Gastrocnemius medialis (tissue), 4 donors: Measurements from ENCODE around the gene GNPNAT1. TPM values are rescaled to one million over a fixed set of nuclear protein-coding genes. Genes with fewer than 3 reads are reported as not detected.

Source experiments
- ATAC-seq, 2 donors: fragments of 150-250 bp; one replicate each; pipeline ENCODE4 v1.9.1; 2016
- DNase-seq, 2 donors: peaks; one replicate each; pipeline ENCODE4 v3.0.0-alpha.2; 2019
- H3K27ac ChIP-seq, 4 donors: fragments of 200-600 bp; sonication (generic); 1 replicate in 1 of 4; 2 replicates in 3 of 4; pipeline ENCODE4 v1.5.1; 2016 to 2018; ENCODE audit warnings: mild to moderate bottlenecking in 2 of 4, moderate library complexity in 1 of 4
- H3K27me3 ChIP-seq, 3 donors: fragments of 200-600 bp; sonication (generic) in 2 of 3; 1 replicate in 1 of 3; 2 replicates in 2 of 3; pipeline versions ENCODE4 v1.5.1 to v1.6.0; 2016 to 2019; ENCODE audit warnings: mild to moderate bottlenecking in 1 of 3, moderate library complexity in 1 of 3
- H3K36me3 ChIP-seq, 2 donors: fragments of 200-600 bp; sonication (generic) in 1 of 2; one replicate each; pipeline ENCODE4 v1.5.1; 2017 to 2018
- H3K4me1 ChIP-seq, 2 donors: fragments of 200-600 bp; sonication (generic) in 1 of 2; one replicate each; pipeline ENCODE4 v1.5.1; 2016 to 2017; ENCODE audit warnings: mild to moderate bottlenecking in 2 of 2
- H3K4me3 ChIP-seq, 4 donors: fragments of 200-600 bp; sonication (generic) in 3 of 4; 1 replicate in 1 of 4; 2 replicates in 3 of 4; pipeline ENCODE4 v1.5.1; 2016 to 2019; ENCODE audit warnings: mild to moderate bottlenecking in 2 of 4
- H3K9me3 ChIP-seq, 3 donors: fragments of 200-600 bp; sonication (generic) in 2 of 3; 1 replicate in 1 of 3; 2 replicates in 2 of 3; pipeline ENCODE4 v1.5.1; 2016 to 2019
- CTCF ChIP-seq, 5 experiments: fragments of 450-650 bp in 3 of 5; fragments of 200-600 bp in 2 of 5; sonication (generic) in 2 of 5; IDR thresholded peaks in 4 of 5; conservative IDR thresholded peaks in 1 of 5; 1 replicate in 4 of 5; 2 replicates in 1 of 5; pipeline ENCODE4 v1.5.1; 2016 to 2019; ENCODE audit warnings: antibody characterized with exemption in 5 of 5, mild to moderate bottlenecking in 3 of 5, moderate library complexity in 3 of 5
- POLR2A ChIP-seq, 2 donors: fragments of 450-650 bp; IDR thresholded peaks; one replicate each; pipeline ENCODE4 v1.6.1; 2017; ENCODE audit warnings: antibody characterized with exemption in 2 of 2, mild to moderate bottlenecking in 2 of 2, moderate library complexity in 2 of 2
- in situ Hi-C, 4 donors: fragments of 200-750 bp; cut with MboI; loops; one replicate each; pipeline versions ENCODE4 v1.15.0 to v1.8.0; 2017; ENCODE audit warnings: low sequenced_read_pairs in 4 of 4
- intact Hi-C: fragments of 100-400 bp; cut with DNase I; formaldehyde crosslinking; loops from one replicate; pipeline ENCODE4 v1.15.1; 2023; ENCODE audit warnings: low total_unique reads
- total RNA-seq, 4 donors: library from RNA; depleted of rRNA; stranded (reverse); fragments of >200 nt; gene quantifications; one replicate each; pipeline versions ENCODE4 v1.1.0 to v1.2.3, GENCODE V29; 2016

Gene GNPNAT1
- total RNA-seq, 4 donors from 2014 or later: 10.0 to 19.4 (median 12.4) TPM

GRCh38 chr14:52827426-52827825 lies 36.0 kb upstream of the GNPNAT1 start:
- no peaks in the 10 kb centered on the region for H3K27me3 ChIP-seq
- no peak overlapping the region for H3K4me3 ChIP-seq
- TF ChIP-seq POLR2A (IDR thresholded peaks at IDR 0.05) (no peak), CTCF (IDR thresholded peaks at IDR 0.05 in 4 of 5, conservative IDR thresholded peaks at IDR 0.05 in 1 of 5) (no peak)
- intact Hi-C loops (loop anchor here (10.0 kb wide), 1 partner anchor 477 kb away; no protein-coding TSS in a partner anchor), in situ Hi-C loops (loop anchor here in 1 of 4 donors (10.0 kb wide), 1 partner anchor 227 kb away; no protein-coding TSS in a partner anchor)
- no peaks in the 10 kb centered on the region for H3K36me3 ChIP-seq
- no peaks in the 10 kb centered on the region for H3K4me1 ChIP-seq
- no peak for ATAC-seq
- no peak overlapping the region for H3K27ac ChIP-seq
- DNase-seq: no peak
- H3K9me3 ChIP-seq: no peaks in the 10 kb centered on the region

DNA sequence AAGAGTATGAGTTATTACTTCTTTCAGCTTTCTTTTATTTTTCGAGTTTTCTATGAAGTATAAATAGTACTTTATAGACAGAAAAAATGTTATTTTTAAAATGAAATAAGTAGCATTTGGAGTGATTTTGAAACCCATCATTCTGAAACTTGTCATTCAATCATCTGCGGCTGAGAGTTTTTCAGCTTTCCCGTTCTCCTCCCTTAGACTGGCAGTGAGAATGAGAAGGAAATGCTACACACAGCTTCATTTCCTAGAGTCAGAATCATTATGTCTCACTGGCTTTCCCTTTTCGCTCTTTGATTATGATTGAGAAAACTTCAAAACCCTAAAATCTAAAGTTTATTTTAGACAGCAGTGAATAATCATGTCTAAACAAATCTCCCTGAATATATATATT lies 33.7 kb upstream of the GNPNAT1 start:
- no peaks in the 10 kb centered on the region for H3K9me3 ChIP-seq
- H3K4me1 ChIP-seq: no peaks in the 10 kb centered on the region
- no peak for DNase-seq
- H3K36me3 ChIP-seq: no peaks in the 10 kb centered on the region
- in situ Hi-C loops: loop anchor here in 1 of 4 donors (10.0 kb wide), 1 partner anchor 230 kb away; no protein-coding TSS in a partner anchor
- H3K27me3 ChIP-seq: no peaks in the 10 kb centered on the region
- H3K27ac ChIP-seq: no peak overlapping the region
- no peak for ATAC-seq
- H3K4me3 ChIP-seq: no peak overlapping the region
- TF ChIP-seq CTCF (IDR thresholded peaks at IDR 0.05 in 4 of 5, conservative IDR thresholded peaks at IDR 0.05 in 1 of 5): no peak
- TF ChIP-seq POLR2A (IDR thresholded peaks at IDR 0.05): no peak
- intact Hi-C loops: loop anchor here (10.0 kb wide), 1 partner anchor 480 kb away; no protein-coding TSS in a partner anchor

DNA sequence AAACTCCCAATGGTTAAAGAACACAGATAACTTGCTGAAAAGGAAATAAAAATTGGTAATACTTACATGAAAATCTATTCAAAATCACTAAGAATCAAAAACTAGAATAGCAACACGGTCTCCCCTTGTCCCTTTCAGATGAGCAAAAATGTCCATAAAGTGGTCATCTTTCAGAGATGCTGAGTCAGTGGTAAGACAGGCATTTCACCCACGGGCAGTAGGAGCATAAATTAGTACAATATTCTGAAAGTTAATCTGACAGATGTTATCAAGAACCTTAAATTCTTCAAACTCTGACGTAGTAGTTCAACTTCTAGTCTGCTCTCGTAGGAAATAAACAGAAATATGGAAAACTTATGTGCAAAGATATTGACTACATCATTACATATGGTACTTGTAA lies 33.1 kb upstream of the GNPNAT1 start:
- no peak for TF ChIP-seq CTCF (IDR thresholded peaks at IDR 0.05 in 4 of 5, conservative IDR thresholded peaks at IDR 0.05 in 1 of 5)
- TF ChIP-seq POLR2A (IDR thresholded peaks at IDR 0.05): no peak
- intact Hi-C loops: loop anchor here (10.0 kb wide), 1 partner anchor 480 kb away; no protein-coding TSS in a partner anchor
- Histone ChIP-seq H3K9me3 (no peaks in the 10 kb centered on the region), H3K36me3 (no peaks in the 10 kb centered on the region), H3K27me3 (no peaks in the 10 kb centered on the region), H3K4me3 (no peak overlapping the region), H3K4me1 (no peaks in the 10 kb centered on the region), H3K27ac (no peak overlapping the region)
- in situ Hi-C loops: loop anchor here (5.0 to 25.0 kb wide), 5 partner anchors 138 to 488 kb away; no protein-coding TSS in a partner anchor
- ATAC-seq (no peak), DNase-seq (no peak)

GRCh38 chr14:52821805-52822250 lies 30.4 kb upstream of the GNPNAT1 start:
- in situ Hi-C loops: loop anchor here (5.0 to 25.0 kb wide), 5 partner anchors 140 to 490 kb away; no protein-coding TSS in a partner anchor
- no peak overlapping the region for H3K4me3 ChIP-seq

More at GRCh38 chr14:52821805-52822250, 30.4 kb upstream of the GNPNAT1 start:
- Histone ChIP-seq H3K36me3 (no peaks in the 10 kb centered on the region), H3K4me1 (no peaks in the 10 kb centered on the region), H3K27me3 (no peaks in the 10 kb centered on the region), H3K9me3 (no peaks in the 10 kb centered on the region), H3K27ac (no peak overlapping the region)
- TF ChIP-seq POLR2A (IDR thresholded peaks at IDR 0.05) (no peak), CTCF (IDR thresholded peaks at IDR 0.05 in 4 of 5, conservative IDR thresholded peaks at IDR 0.05 in 1 of 5) (no peak)
- DNase-seq: no peak
- no peak for ATAC-seq
- intact Hi-C loops: loop anchor here (10.0 kb wide), 1 partner anchor 483 kb away; no protein-coding TSS in a partner anchor
